CD8-positive, alpha-beta memory T cell (primary cell): ENCODE results near the gene HS6ST1. TPM values are rescaled to one million over a fixed set of nuclear protein-coding genes. Genes with fewer than 3 reads are reported as not detected.

ENCODE experiments used
- CTCF ChIA-PET: fragments of 350-600 bp; sonication (Branson Sonifier 250); formaldehyde crosslinking; loops from one replicate; lab custom pipeline; 2021; ENCODE audit warnings: antibody characterized with exemption; lab: Charles Lee
- POLR2A ChIA-PET: fragments of 350-600 bp; sonication (Branson Sonifier 250); formaldehyde crosslinking; loops from one replicate; lab custom pipeline; 2021; ENCODE audit warnings: antibody characterized with exemption; lab: Charles Lee
- DNase-seq, 5 donors: peaks; one replicate each; pipeline versions ENCODE4 v3.0.0 to v3.0.0-alpha.2; 2020 to 2022; ENCODE audit warnings: mixed read lengths in 1 of 5
- H3K27ac ChIP-seq: one replicate; pipeline ENCODE4 v1.7.0; 2013; ENCODE audit warnings: low read depth, mild to moderate bottlenecking, low read length, moderate library complexity
- H3K27me3 ChIP-seq: 2 replicates; pipeline ENCODE4 v1.7.0; 2013; ENCODE audit warnings: low read length, mild to moderate bottlenecking; ENCODE audit not compliant: insufficient read depth, poor library complexity, severe bottlenecking
- H3K36me3 ChIP-seq: 2 replicates; pipeline ENCODE4 v1.7.0; 2013; ENCODE audit warnings: mild to moderate bottlenecking, low read length, moderate library complexity; ENCODE audit not compliant: insufficient read depth
- H3K4me1 ChIP-seq: 2 replicates; pipeline ENCODE4 v1.7.0; 2013; ENCODE audit warnings: mild to moderate bottlenecking, low read length, moderate library complexity; ENCODE audit not compliant: insufficient read depth
- H3K4me3 ChIP-seq: 2 replicates; pipeline ENCODE4 v1.7.0; 2013; ENCODE audit warnings: mild to moderate bottlenecking, low read length
- H3K9me3 ChIP-seq: 2 replicates; pipeline ENCODE4 v1.7.0; 2013; ENCODE audit warnings: mild to moderate bottlenecking, low read length
- H3K27ac Mint-ChIP-seq, 8 donors: one replicate each; pipeline ENCODE4 v1.8.0; 2020 to 2021; ENCODE audit warnings: mixed read lengths in 8 of 8, mild to moderate bottlenecking in 6 of 8, inconsistent platforms in 3 of 8, moderate library complexity in 3 of 8
- H3K27me3 Mint-ChIP-seq, 2 donors: one replicate each; pipeline ENCODE4 v1.8.0; 2020 to 2021; ENCODE audit warnings: mixed read lengths in 2 of 2, mild to moderate bottlenecking in 1 of 2, moderate library complexity in 1 of 2
- H3K36me3 Mint-ChIP-seq, 3 donors: one replicate each; pipeline ENCODE4 v1.8.0; 2020 to 2021; ENCODE audit warnings: mixed read lengths in 3 of 3, inconsistent platforms in 1 of 3, mild to moderate bottlenecking in 1 of 3
- H3K4me1 Mint-ChIP-seq, 3 donors: one replicate each; pipeline ENCODE4 v1.8.0; 2020 to 2021; ENCODE audit warnings: mixed read lengths in 3 of 3, inconsistent platforms in 1 of 3, mild to moderate bottlenecking in 1 of 3
- H3K4me3 Mint-ChIP-seq, 7 donors: one replicate each; pipeline ENCODE4 v1.8.0; 2020 to 2021; ENCODE audit warnings: mixed read lengths in 7 of 7, mild to moderate bottlenecking in 6 of 7, moderate library complexity in 4 of 7, inconsistent platforms in 2 of 7
- H3K9me3 Mint-ChIP-seq, 5 donors: one replicate each; pipeline ENCODE4 v1.8.0; 2020 to 2022; ENCODE audit warnings: mixed read lengths in 5 of 5, mild to moderate bottlenecking in 3 of 5, moderate library complexity in 2 of 5, inconsistent platforms in 1 of 5
- polyA plus RNA-seq: library from polyadenylated mRNA; unstranded; fragments of 300-500 nt; fragmentation: Illumina TruSeq; gene quantifications from one replicate; pipeline ENCODE4 v1.2.3, GENCODE V29; 2021
- total RNA-seq, 2 experiments: library from RNA; stranded (reverse); gene quantifications; one replicate each; pipeline ENCODE4 v1.2.3, GENCODE V29; 2021

The HS6ST1 gene
- total and polyA plus RNA-seq, 3 experiments from 2014 or later, result 4.6 to 18.2 (median 18.0) TPM

DNA sequence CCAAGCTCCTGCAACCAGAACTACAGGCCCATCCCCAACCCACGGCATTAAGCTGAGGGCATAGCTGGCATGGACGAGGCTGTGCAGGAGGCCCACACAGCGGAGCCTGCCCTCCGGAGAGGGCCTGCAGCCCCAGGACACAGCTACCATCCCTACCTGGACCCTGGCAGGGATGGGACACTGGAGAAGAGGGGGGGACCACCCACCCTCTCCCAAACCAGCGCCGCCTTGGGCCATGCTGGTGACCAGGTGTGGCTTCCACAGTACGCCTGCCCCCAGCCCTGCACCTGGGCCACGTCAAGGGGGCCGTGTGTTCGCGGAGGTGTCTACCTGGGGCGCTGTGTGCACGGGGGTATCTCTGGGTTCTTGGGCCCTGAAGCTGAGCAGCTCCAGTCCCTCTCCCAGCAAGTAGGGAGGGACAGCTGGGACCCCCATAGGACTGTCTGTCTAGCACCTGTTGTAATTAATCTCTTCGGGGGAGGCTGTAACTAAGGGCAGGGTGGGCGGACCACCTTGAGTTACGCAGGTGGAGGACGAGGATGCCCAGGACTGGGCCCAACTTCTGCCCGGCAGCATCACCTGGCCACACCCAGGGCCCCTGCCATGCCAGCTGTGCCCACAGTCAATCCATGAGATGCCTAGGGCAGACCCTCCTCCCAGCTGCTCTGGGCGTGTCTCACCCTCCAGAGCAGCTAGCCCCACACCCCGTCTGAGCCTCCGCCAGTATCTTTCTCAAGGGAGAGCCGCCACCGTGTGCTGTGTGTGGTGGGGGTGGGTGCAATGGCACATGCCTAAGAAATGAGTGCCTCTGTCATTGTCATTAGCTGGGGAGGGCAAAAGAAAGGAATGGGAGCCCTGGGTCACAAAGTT is 18.3 kb downstream of the HS6ST1 start:
- Mint-ChIP-seq H3K4me3 (no peak overlapping the region), H3K36me3 (peaks cover 0 to 4% (median 4%) of the 10 kb centered on the region in 3 donors), H3K9me3 (no peaks in the 10 kb centered on the region), H3K27ac (peak overlapping the region in 1 of 8 donors; percentile 21), H3K27me3 (no peaks in the 10 kb centered on the region), H3K4me1 (peaks cover 2 to 12% (median 8%) of the 10 kb centered on the region in 3 donors)
- Histone ChIP-seq H3K27me3 (no peaks in the 10 kb centered on the region), H3K36me3 (no peaks in the 10 kb centered on the region), H3K4me1 (no peaks in the 10 kb centered on the region), H3K9me3 (no peaks in the 10 kb centered on the region), H3K27ac (no peak overlapping the region), H3K4me3 (no peak overlapping the region)
- ChIA-PET POLR2A (no interaction called here), CTCF (no interaction called here)
- DNase-seq, result no peak

DNA sequence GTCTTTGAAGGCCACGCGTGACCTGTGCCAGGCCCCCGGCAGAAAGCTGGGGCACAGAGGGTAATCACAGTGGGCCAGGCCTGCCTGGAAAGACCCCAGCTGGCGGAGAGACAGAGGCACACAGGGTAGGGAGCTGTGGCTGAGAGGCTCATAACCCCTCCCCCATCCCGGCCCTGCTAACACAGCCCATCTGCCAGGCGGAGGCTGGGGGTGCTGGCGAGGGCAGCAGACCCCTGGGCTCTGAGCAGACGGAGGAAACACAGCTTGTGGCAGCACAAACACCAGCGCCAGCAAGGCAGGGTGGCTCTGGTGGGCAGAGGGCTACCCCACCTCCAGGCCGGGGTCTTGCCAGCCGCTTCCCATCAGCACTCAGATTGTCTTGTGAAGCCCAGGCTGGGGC is 19.0 kb downstream of the HS6ST1 start:
- H3K9me3 ChIP-seq, result no peaks in the 10 kb centered on the region
- no peaks in the 10 kb centered on the region for H3K4me1 ChIP-seq
- CTCF ChIA-PET, result no interaction called here
- POLR2A ChIA-PET, result no interaction called here
- H3K36me3 ChIP-seq, result no peaks in the 10 kb centered on the region
- H3K27ac Mint-ChIP-seq, result no peak overlapping the region
- H3K4me1 Mint-ChIP-seq, result peaks cover 2 to 14% (median 8%) of the 10 kb centered on the region in 3 donors
- no peak for DNase-seq
- no peak overlapping the region for H3K27ac ChIP-seq
- no peak overlapping the region for H3K4me3 Mint-ChIP-seq
- no peaks in the 10 kb centered on the region for H3K27me3 Mint-ChIP-seq
- no peaks in the 10 kb centered on the region for H3K27me3 ChIP-seq
- no peaks in the 10 kb centered on the region for H3K9me3 Mint-ChIP-seq
- no peak overlapping the region for H3K4me3 ChIP-seq
- peaks cover 0 to 4% (median 4%) of the 10 kb centered on the region in 3 donors for H3K36me3 Mint-ChIP-seq

DNA sequence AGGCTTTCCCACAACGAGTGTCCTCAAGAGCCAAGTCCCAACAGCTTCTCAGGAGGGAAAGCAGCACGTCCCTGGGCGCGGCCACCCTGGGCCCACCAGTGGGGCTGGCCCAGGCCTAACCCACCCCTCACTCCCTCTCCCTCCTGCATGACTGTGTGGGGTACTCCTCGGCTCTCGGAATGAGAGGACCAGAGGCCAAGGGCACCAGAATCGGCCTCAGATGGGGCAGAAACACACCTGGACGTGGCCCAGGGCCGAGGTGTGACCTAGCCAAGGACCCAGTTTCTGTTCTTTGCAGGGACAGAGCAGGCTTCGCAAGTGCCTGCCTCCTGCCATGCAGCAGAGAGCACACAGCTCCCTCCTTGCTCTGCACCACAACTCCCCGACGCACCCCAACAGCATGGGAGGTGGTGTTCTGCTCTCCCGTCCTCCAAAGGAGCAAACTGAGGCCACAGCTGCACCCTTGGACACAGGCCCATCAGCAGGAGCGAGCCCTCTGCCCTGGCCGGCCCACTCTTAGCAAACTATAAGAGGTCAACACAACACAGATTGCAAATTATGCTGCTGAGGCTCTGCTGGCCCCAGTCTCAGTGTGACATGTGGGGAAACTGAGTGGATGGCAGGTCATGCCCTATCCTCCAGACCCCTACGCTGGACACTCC is 19.7 kb downstream of the HS6ST1 start:
- DNase-seq, result no peak
- Mint-ChIP-seq H3K4me3 (no peak overlapping the region), H3K9me3 (no peaks in the 10 kb centered on the region), H3K27me3 (no peaks in the 10 kb centered on the region), H3K36me3 (peaks cover 0 to 4% (median 4%) of the 10 kb centered on the region in 3 donors), H3K27ac (peak overlapping the region in 1 of 8 donors; percentile 55), H3K4me1 (peaks cover 2 to 15% (median 8%) of the 10 kb centered on the region in 3 donors)
- POLR2A ChIA-PET, result no interaction called here
- CTCF ChIA-PET, result no interaction called here
- H3K4me1 ChIP-seq, result no peaks in the 10 kb centered on the region
- H3K9me3 ChIP-seq, result no peaks in the 10 kb centered on the region
- no peaks in the 10 kb centered on the region for H3K36me3 ChIP-seq
- no peaks in the 10 kb centered on the region for H3K27me3 ChIP-seq
- no peak overlapping the region for H3K27ac ChIP-seq
- H3K4me3 ChIP-seq, result no peak overlapping the region

DNA sequence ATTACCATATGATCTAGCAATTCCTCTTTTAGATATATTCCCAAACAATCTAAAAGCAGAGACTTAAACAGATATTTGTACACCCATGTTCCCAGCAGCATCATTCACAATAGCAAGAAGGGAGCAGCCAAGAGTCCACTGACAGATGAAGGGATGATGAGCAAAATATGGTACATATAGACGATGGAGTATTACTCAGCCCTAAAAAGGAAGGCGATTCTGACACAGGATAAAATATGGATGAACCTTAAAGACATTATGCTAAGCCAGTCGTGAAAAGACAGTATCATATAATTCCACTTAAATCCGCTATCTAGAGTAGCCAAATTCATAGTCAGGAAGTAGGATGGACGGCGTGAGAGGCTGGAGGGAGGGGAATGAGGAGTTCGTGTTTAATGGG is 20.4 kb downstream of the HS6ST1 start:
- Mint-ChIP-seq H3K4me1 (peaks cover 2 to 13% (median 8%) of the 10 kb centered on the region in 3 donors), H3K9me3 (no peaks in the 10 kb centered on the region), H3K27me3 (no peaks in the 10 kb centered on the region), H3K4me3 (no peak overlapping the region), H3K27ac (peak overlapping the region in 1 of 8 donors; percentile 55), H3K36me3 (peaks cover 0 to 4% (median 4%) of the 10 kb centered on the region in 3 donors)
- CTCF ChIA-PET, result no interaction called here
- Histone ChIP-seq H3K27ac (no peak overlapping the region), H3K27me3 (no peaks in the 10 kb centered on the region), H3K4me3 (no peak overlapping the region), H3K36me3 (no peaks in the 10 kb centered on the region), H3K9me3 (no peaks in the 10 kb centered on the region), H3K4me1 (no peaks in the 10 kb centered on the region)
- no peak for DNase-seq
- POLR2A ChIA-PET, result no interaction called here

DNA sequence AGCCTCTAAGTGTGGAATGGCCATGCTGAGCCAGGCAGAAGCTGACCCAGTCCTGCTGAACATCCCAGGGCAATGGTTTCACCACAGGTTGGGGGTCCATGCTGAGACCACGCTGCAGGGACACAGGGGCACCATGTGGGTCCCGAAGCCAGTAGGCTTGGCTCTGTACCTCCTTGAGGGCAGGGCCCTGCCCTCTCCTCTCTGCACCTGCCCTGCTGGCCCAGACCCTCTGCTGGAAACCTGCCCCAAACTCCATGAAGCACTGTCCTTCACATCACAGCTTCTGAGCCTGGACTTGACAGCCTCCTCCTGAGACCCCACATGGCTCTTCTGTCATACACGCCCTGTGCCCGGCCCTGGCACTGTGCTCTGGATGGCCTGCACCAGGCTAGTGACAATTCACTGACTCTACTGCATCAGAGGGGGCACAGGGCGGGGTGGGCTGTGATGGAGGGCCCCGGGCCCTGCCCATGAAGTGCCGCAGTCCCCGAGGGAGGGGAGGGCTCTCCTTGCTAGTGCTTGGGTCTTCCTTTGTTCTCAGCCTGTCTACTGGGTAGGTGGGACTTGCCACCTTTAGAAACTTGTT is 24.7 kb downstream of the HS6ST1 start:
- Histone ChIP-seq H3K4me1 (no peaks in the 10 kb centered on the region), H3K4me3 (no peak overlapping the region), H3K9me3 (no peaks in the 10 kb centered on the region), H3K27ac (no peak overlapping the region), H3K27me3 (no peaks in the 10 kb centered on the region), H3K36me3 (no peaks in the 10 kb centered on the region)
- Mint-ChIP-seq H3K4me3 (no peak overlapping the region), H3K27ac (no peak overlapping the region), H3K27me3 (no peaks in the 10 kb centered on the region), H3K9me3 (no peaks in the 10 kb centered on the region), H3K36me3 (peaks cover 0 to 4% (median 4%) of the 10 kb centered on the region in 3 donors), H3K4me1 (peaks cover 2 to 12% (median 8%) of the 10 kb centered on the region in 3 donors)
- ChIA-PET POLR2A (no interaction called here), CTCF (no interaction called here)
- no peak for DNase-seq

DNA sequence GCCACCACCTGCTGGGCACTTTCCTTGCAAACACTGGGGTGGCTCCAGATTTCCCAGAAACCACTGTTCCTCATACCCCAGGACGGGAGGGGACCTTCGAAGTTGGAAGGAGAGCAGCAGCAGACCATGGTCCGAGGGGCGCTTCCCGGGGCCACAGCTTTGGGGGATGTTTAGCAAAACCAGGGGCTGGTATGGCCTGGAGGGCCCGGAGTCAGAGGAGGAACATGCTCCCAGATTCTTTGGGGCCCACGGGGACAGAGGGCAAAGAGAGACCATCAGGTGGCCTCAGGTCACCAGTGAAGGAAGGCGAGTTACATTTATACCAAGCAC is 25.3 kb downstream of the HS6ST1 start:
- H3K4me3 Mint-ChIP-seq, result no peak overlapping the region
- Histone ChIP-seq H3K27ac (no peak overlapping the region), H3K27me3 (no peaks in the 10 kb centered on the region), H3K4me1 (no peaks in the 10 kb centered on the region), H3K9me3 (no peaks in the 10 kb centered on the region), H3K4me3 (no peak overlapping the region), H3K36me3 (no peaks in the 10 kb centered on the region)
- ChIA-PET CTCF (no interaction called here), POLR2A (interaction anchor here (0.5 kb wide), 1 partner anchor 176 kb away, joined by 3 read pairs; no protein-coding TSS in a partner anchor)
- H3K4me1 Mint-ChIP-seq, result peaks cover 3 to 15% (median 6%) of the 10 kb centered on the region in 3 donors
- peaks cover 2 to 3% (median 2%) of the 10 kb centered on the region in 3 donors for H3K36me3 Mint-ChIP-seq
- DNase-seq, result no peak
- H3K27ac Mint-ChIP-seq, result no peak overlapping the region
- no peaks in the 10 kb centered on the region for H3K9me3 Mint-ChIP-seq
- no peaks in the 10 kb centered on the region for H3K27me3 Mint-ChIP-seq

DNA sequence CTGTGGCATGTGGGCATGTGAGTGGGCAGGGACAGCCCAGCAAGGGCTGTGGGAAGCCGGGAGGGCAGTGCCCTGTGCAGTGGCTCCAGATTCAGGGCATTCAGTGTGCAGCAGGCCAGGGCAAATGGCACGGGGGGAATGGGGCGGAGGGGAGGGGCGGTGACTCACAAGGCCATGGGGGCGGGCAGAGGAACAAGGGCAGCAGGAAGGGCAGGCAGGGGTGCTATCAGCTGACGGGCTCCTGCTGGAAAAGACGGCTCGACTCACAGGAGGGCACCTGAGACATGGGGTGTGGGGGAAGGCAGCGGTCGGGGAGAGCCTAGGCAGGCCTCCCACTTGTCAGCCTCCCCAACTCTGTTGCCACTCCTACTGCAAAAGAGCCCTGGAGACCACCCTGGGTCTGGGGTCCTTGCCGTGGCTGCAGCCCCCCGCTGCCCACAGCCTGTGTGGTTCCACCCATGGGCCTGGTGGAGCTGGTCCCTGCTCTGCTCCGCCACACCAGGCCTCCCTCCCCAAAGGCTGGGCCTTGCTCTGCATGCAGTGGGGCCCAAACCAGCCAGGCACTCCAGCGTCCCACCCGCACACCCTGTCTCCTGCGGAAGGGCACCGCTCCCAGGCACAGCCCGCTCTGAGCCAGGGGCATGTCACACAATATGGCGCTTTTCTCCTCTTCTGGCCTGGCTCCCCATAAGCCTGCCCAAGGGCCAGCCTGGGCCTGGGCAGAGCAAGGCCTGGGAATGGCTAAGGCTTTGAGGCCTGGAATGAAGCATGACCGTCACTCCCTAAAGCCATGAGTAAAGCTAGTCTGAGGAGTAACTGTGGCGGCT is 25.9 kb downstream of the HS6ST1 start:
- H3K4me1 ChIP-seq, result no peaks in the 10 kb centered on the region
- no peak for DNase-seq
- H3K4me3 Mint-ChIP-seq, result no peak overlapping the region
- no peak overlapping the region for H3K27ac Mint-ChIP-seq
- no peaks in the 10 kb centered on the region for H3K9me3 ChIP-seq
- H3K4me3 ChIP-seq, result no peak overlapping the region
- CTCF ChIA-PET, result no interaction called here
- peaks cover 3 to 16% (median 4%) of the 10 kb centered on the region in 3 donors for H3K4me1 Mint-ChIP-seq
- H3K9me3 Mint-ChIP-seq, result no peaks in the 10 kb centered on the region
- POLR2A ChIA-PET, result interaction anchor here (0.5 kb wide), 1 partner anchor 175 kb away, joined by 3 read pairs; no protein-coding TSS in a partner anchor
- H3K27ac ChIP-seq, result no peak overlapping the region
- H3K27me3 ChIP-seq, result no peaks in the 10 kb centered on the region
- no peaks in the 10 kb centered on the region for H3K36me3 ChIP-seq
- H3K27me3 Mint-ChIP-seq, result no peaks in the 10 kb centered on the region
- peaks cover 0 to 3% (median 0%) of the 10 kb centered on the region in 3 donors for H3K36me3 Mint-ChIP-seq
